ENCODE data around the gene SHD.

DNA sequence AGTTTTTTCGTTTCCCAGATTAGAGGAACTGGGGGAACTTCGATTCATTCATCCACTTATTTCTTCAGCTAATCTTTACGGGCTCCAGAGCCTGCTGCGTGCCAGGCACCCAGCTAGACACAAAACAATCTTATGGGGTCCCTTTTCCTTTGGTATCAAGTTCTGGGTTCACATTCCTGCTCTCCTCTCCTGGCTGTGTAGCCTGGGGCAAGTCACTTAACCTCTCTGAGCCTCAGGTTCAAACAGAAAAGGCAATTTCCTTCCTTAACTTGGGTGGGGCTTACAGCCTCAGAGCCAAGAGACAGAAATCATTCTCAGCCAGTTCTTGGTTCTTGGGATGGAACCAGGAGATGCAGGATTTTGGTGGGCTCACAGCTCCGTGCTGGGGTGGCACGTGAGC lies 5.9 kb downstream of the SHD start:
- TF ChIP-seq, protein P1, sequence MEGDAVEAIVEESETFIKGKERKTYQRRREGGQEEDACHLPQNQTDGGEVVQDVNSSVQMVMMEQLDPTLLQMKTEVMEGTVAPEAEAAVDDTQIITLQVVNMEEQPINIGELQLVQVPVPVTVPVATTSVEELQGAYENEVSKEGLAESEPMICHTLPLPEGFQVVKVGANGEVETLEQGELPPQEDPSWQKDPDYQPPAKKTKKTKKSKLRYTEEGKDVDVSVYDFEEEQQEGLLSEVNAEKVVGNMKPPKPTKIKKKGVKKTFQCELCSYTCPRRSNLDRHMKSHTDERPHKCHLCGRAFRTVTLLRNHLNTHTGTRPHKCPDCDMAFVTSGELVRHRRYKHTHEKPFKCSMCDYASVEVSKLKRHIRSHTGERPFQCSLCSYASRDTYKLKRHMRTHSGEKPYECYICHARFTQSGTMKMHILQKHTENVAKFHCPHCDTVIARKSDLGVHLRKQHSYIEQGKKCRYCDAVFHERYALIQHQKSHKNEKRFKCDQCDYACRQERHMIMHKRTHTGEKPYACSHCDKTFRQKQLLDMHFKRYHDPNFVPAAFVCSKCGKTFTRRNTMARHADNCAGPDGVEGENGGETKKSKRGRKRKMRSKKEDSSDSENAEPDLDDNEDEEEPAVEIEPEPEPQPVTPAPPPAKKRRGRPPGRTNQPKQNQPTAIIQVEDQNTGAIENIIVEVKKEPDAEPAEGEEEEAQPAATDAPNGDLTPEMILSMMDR (CRISPR knock-in tag; IDR thresholded peaks at IDR 0.05) = no peak
- TF ChIP-seq, protein P2, sequence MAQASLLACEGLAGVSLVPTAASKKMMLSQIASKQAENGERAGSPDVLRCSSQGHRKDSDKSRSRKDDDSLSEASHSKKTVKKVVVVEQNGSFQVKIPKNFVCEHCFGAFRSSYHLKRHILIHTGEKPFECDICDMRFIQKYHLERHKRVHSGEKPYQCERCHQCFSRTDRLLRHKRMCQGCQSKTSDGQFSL (CRISPR knock-in tag; IDR thresholded peaks at IDR 0.05) = no peak
- no peak for TF ChIP-seq ZNF446 (CRISPR knock-in tag; IDR thresholded peaks at IDR 0.05)
- TF ChIP-seq GABPA (IDR thresholded peaks at IDR 0.05; ENCODE audit: low read depth, low read length) = no peak
- TF ChIP-seq GABPA (CRISPR knock-in tag; IDR thresholded peaks at IDR 0.05; ENCODE audit: low read depth) = no peak
- TF ChIP-seq CC2D1A (CRISPR knock-in tag; IDR thresholded peaks at IDR 0.05) = no peak
- no peak for TF ChIP-seq ZNF121 (CRISPR knock-in tag; IDR thresholded peaks at IDR 0.05)
- no peak for TF ChIP-seq PHF8 (CRISPR knock-in tag; IDR thresholded peaks at IDR 0.05)
- no peak for TF ChIP-seq ELF3 (CRISPR knock-in tag; IDR thresholded peaks at IDR 0.05)
- no peak for TF ChIP-seq ZNF564 (CRISPR knock-in tag; IDR thresholded peaks at IDR 0.05)
- TF ChIP-seq, protein P3, sequence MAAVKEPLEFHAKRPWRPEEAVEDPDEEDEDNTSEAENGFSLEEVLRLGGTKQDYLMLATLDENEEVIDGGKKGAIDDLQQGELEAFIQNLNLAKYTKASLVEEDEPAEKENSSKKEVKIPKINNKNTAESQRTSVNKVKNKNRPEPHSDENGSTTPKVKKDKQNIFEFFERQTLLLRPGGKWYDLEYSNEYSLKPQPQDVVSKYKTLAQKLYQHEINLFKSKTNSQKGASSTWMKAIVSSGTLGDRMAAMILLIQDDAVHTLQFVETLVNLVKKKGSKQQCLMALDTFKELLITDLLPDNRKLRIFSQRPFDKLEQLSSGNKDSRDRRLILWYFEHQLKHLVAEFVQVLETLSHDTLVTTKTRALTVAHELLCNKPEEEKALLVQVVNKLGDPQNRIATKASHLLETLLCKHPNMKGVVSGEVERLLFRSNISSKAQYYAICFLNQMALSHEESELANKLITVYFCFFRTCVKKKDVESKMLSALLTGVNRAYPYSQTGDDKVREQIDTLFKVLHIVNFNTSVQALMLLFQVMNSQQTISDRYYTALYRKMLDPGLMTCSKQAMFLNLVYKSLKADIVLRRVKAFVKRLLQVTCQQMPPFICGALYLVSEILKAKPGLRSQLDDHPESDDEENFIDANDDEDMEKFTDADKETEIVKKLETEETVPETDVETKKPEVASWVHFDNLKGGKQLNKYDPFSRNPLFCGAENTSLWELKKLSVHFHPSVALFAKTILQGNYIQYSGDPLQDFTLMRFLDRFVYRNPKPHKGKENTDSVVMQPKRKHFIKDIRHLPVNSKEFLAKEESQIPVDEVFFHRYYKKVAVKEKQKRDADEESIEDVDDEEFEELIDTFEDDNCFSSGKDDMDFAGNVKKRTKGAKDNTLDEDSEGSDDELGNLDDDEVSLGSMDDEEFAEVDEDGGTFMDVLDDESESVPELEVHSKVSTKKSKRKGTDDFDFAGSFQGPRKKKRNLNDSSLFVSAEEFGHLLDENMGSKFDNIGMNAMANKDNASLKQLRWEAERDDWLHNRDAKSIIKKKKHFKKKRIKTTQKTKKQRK (IDR thresholded peaks at IDR 0.05; ENCODE audit: low read length) = no peak
